SU-DHL-6 (cell line): ENCODE measurements around the gene ADAMTS15.

Experiments used
- H2AFZ ChIP-seq: fragments of 200-600 bp; sonication (generic); 2 replicates; pipeline ENCODE4 v1.6.1; 2014; ENCODE audit warnings: low read depth, mild to moderate bottlenecking, moderate library complexity, mixed read lengths, antibody characterized with exemption, low read length; ENCODE audit not compliant: severe bottlenecking
- H3F3A ChIP-seq: fragments of 200-600 bp; shearing (Covaris generic); 2 replicates; pipeline ENCODE4 v1.6.0; 2016; ENCODE audit warnings: antibody characterized with exemption, mild to moderate bottlenecking; ENCODE audit not compliant: insufficient read depth
- H3K27ac ChIP-seq: fragments of 200-600 bp; sonication (generic); 2 replicates; pipeline ENCODE4 v1.5.1; 2016; ENCODE audit warnings: low read depth, mild to moderate bottlenecking, low read length, moderate library complexity, mixed read lengths
- H3K27me3 ChIP-seq: fragments of 200-600 bp; sonication (generic), shearing (Covaris generic); 2 replicates; pipeline ENCODE4 v1.6.0; 2014; ENCODE audit warnings: mild to moderate bottlenecking, low read length
- H3K36me3 ChIP-seq: fragments of 200-600 bp; sonication (generic); 2 replicates; pipeline ENCODE4 v1.6.1; 2014; ENCODE audit warnings: mild to moderate bottlenecking, low read length, mixed read lengths
- H3K4me2 ChIP-seq: fragments of 300-600, 200-600 bp; shearing (Covaris generic), sonication (generic); 2 replicates; pipeline ENCODE4 v1.6.0; 2014; ENCODE audit warnings: low read length, low read depth, mild to moderate bottlenecking; ENCODE audit not compliant: poor library complexity, severe bottlenecking
- H3K4me3 ChIP-seq: fragments of 200-600 bp; sonication (generic); 2 replicates; pipeline ENCODE4 v1.5.1; 2014; ENCODE audit warnings: antibody characterized with exemption, low read length, mild to moderate bottlenecking, mixed read lengths; ENCODE audit not compliant: insufficient read depth, poor library complexity, severe bottlenecking
- H3K79me2 ChIP-seq: fragments of 200-600 bp; sonication (generic); 2 replicates; pipeline ENCODE4 v1.6.1; 2014; ENCODE audit warnings: mild to moderate bottlenecking, low read length, moderate library complexity; ENCODE audit not compliant: insufficient read depth
- H3K9ac ChIP-seq: fragments of 200-600 bp; sonication (generic); 2 replicates; pipeline ENCODE4 v1.7.0; 2014; ENCODE audit warnings: mild to moderate bottlenecking, low read length
- H3K9me2 ChIP-seq: fragments of 200-600 bp; sonication (generic); replicated peaks from 2 replicates; pipeline ENCODE4 v1.6.1; 2014; ENCODE audit warnings: low read length; ENCODE audit not compliant: insufficient read depth
- H3K9me3 ChIP-seq: fragments of 200-600 bp; sonication (generic); 2 replicates; pipeline ENCODE4 v1.6.1; 2014; ENCODE audit warnings: low read length, mixed read lengths; ENCODE audit not compliant: insufficient read depth
- H4K20me1 ChIP-seq: fragments of 200-600 bp; sonication (generic); 2 replicates; pipeline ENCODE4 v1.6.1; 2014; ENCODE audit warnings: low read depth, mild to moderate bottlenecking, antibody characterized with exemption, low read length, moderate library complexity, mixed read lengths
- EZH2phosphoT487 ChIP-seq: fragments of 200-600 bp; sonication (generic), shearing (Covaris generic); conservative IDR thresholded peaks from 2 replicates; pipeline ENCODE4 v1.6.1; 2018; ENCODE audit warnings: mild to moderate bottlenecking, antibody characterized with exemption, low read length, moderate library complexity, mixed read lengths
- TF ChIP-seq, protein P1 (sequence below): fragments of 200-600 bp; sonication (generic); IDR thresholded peaks from one replicate; pipeline ENCODE4 v1.5.1; 2017; ENCODE audit warnings: antibody characterized with exemption, mild to moderate bottlenecking, low read length, moderate library complexity; ENCODE audit not compliant: insufficient read depth, poor library complexity, severe bottlenecking

ADAMTS15 gene

DNA sequence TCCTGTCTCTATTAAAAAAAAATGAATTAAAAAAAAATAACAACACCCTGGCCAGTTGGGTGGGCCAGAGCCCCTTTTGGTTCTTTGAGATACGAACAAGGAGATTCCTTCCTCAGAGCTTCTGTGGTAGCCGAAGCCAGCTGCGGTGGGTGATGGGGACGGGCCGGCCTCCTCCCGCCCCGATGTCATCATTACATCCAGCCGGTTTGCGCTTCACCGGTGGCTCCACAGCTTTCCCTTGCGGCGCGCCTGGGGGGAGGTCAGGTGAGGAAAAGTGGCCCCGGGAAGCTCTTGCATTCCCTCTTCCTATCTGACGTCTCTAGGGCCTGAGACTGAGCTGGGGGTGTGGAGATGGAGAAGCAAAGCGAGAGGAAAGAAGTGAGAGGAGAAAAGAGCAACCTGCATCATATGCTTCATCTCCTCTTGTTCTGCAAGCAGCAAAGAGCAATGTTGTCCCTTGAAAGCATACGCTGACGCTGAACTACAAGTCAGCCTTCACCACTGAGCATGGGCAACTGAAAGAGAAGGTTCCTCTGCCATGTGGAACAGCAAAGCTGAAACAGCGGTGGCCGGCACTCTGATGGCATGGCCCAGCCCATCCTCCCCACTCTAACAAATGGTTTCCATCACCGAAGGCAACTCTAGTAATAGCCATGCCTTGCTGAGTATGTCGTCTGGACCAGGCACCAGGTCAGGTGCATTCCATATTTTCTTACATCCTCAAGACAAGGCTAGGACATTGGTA, 26.0 kb upstream of the ADAMTS15 start:
- no peaks in the 10 kb centered on the region for H3K9me3 ChIP-seq
- no peak for TF ChIP-seq EZH2phosphoT487
- TF ChIP-seq, protein P1, sequence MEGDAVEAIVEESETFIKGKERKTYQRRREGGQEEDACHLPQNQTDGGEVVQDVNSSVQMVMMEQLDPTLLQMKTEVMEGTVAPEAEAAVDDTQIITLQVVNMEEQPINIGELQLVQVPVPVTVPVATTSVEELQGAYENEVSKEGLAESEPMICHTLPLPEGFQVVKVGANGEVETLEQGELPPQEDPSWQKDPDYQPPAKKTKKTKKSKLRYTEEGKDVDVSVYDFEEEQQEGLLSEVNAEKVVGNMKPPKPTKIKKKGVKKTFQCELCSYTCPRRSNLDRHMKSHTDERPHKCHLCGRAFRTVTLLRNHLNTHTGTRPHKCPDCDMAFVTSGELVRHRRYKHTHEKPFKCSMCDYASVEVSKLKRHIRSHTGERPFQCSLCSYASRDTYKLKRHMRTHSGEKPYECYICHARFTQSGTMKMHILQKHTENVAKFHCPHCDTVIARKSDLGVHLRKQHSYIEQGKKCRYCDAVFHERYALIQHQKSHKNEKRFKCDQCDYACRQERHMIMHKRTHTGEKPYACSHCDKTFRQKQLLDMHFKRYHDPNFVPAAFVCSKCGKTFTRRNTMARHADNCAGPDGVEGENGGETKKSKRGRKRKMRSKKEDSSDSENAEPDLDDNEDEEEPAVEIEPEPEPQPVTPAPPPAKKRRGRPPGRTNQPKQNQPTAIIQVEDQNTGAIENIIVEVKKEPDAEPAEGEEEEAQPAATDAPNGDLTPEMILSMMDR: no peak
- no peaks in the 10 kb centered on the region for H3K36me3 ChIP-seq
- no peak overlapping the region for H3K4me3 ChIP-seq
- no peak overlapping the region for H3K9ac ChIP-seq
- no peak overlapping the region for H2AFZ ChIP-seq
- no peaks in the 10 kb centered on the region for H3K79me2 ChIP-seq
- no peaks in the 10 kb centered on the region for H4K20me1 ChIP-seq
- H3K9me2 ChIP-seq: no peaks in the 10 kb centered on the region
- H3K27me3 ChIP-seq: no peaks in the 10 kb centered on the region
- H3K4me2 ChIP-seq: no peak overlapping the region
- no peaks in the 10 kb centered on the region for H3F3A ChIP-seq
- no peak overlapping the region for H3K27ac ChIP-seq

DNA sequence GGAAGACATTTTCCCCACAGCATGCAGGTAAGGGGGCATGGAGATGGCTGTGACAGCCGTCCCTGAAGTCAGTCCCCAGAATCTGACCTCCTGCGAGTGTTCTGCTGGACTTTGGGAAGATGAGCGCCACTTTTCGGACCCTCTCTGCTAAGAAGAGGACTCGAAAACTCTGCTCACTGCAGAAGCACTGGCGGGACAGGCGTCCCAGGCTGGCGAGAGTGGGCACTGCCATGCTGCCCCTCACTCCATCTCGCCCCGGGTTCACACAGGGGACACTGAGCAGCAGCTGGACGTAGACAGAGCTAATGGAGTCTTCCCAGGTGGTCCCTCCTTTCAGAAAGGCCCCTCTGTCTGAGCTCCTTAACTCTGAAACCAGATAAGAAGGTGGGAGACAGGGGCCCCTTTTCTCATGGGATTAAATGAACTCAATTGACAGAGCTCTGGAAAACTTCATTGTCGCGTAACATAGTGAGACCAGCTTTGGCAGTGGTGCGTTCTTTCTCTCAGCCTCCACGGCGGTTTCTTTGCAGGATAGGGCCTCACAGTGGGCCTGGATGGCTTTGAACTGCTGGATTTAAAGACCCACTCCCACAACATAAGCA, 24.8 kb upstream of the ADAMTS15 start:
- TF ChIP-seq, protein P1: no peak
- TF ChIP-seq EZH2phosphoT487: no peak
- H3K27me3 ChIP-seq: no peaks in the 10 kb centered on the region
- H3K36me3 ChIP-seq: no peaks in the 10 kb centered on the region
- H3K9me3 ChIP-seq: no peaks in the 10 kb centered on the region
- H3K4me3 ChIP-seq: no peak overlapping the region
- no peak overlapping the region for H3K4me2 ChIP-seq
- H3K9me2 ChIP-seq: no peaks in the 10 kb centered on the region
- H2AFZ ChIP-seq: no peak overlapping the region
- H3F3A ChIP-seq: no peaks in the 10 kb centered on the region
- H3K79me2 ChIP-seq: no peaks in the 10 kb centered on the region
- no peaks in the 10 kb centered on the region for H4K20me1 ChIP-seq
- H3K9ac ChIP-seq: no peak overlapping the region
- H3K27ac ChIP-seq: no peak overlapping the region

DNA sequence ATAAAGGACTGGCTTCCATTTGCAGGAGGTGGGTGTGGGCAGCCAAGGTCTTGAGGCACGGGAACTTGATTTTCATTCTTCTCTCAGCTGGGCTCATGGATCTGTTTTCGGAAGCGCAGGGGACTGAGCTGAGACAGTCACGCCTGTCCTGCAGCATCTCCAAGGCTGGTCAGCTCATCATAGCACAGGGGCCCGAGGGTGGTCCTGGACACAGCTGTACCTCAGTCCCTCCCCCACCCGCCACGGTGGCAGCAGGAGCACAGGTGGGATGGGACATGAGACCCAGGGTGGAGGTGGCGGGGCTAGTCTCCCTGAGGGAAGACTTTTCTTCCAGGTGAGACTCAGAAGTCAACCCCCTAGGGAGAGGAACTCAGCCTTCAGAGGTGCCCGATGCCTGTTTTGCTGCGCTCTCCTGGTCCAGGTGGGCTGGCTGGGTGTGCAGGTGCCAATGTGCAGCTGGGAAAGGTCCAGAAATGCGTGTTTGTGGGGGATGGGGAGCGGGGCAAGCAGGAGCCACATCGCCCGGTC, 23.8 kb upstream of the ADAMTS15 start:
- Histone ChIP-seq H3K9me2 (no peaks in the 10 kb centered on the region), H3K9ac (no peak overlapping the region), H4K20me1 (no peaks in the 10 kb centered on the region), H3K27me3 (no peaks in the 10 kb centered on the region), H3K27ac (no peak overlapping the region), H3K79me2 (no peaks in the 10 kb centered on the region), H3K4me2 (no peak overlapping the region), H3K36me3 (no peaks in the 10 kb centered on the region), H3K9me3 (no peaks in the 10 kb centered on the region), H3K4me3 (no peak overlapping the region), H2AFZ (no peak overlapping the region), H3F3A (no peaks in the 10 kb centered on the region)
- TF ChIP-seq, protein P1: no peak
- TF ChIP-seq EZH2phosphoT487: no peak
